NCI-H1417 treated with DMSO at 0.1 percent for 48 hours (cell line): ENCODE data around the gene THAP11.

ENCODE experiments used
- DNase-seq: peaks from one replicate; lab custom pipeline; 2025; lab: John Stamatoyannopoulos, UW

The THAP11 gene

DNA sequence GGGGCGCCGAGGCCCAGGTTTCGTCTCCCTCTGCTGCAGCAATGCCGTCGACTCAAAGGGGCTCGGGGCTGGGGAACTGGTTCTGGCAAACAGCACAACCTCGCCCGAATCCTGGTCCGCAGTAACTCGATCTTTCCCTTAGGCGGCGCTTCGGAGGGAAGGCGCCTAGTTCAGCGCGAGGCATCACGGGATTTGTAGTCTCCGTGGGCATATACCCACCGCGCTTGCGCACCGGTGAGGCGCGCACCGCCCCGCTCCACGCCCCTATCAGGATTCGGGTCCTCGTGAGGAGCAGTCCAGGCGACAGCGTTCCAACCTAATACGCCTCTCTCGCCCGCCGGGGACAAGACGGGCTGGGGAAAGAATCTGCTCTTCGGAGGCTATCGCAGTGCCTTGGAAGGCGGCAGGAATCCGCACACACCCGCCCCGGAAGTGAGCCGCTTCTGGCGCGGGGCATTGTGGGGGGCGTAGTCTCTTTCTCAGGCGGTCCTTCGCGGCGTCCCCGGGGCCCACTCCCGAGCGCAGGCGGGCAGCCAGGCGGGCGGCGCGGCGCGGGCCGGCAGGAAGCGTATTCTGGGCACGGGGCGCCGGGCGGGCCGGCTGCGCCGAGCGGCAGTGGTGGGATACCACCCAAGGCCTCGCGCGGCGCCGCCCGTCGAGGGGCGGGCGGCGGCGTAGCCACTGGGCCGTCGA is at the start of gene THAP11:
Gene THAP11 (plus strand): TSS at position 505 of the 693 bp plus-strand sequence. CDS start 235 bp downstream, outside the sequence.
- DNase-seq = peak; percentile 73

- DNase-seq = no peak
Observed at GRCh38 chr16:67796099-67796718, 45.9 kb upstream of the THAP11 start.

DNA sequence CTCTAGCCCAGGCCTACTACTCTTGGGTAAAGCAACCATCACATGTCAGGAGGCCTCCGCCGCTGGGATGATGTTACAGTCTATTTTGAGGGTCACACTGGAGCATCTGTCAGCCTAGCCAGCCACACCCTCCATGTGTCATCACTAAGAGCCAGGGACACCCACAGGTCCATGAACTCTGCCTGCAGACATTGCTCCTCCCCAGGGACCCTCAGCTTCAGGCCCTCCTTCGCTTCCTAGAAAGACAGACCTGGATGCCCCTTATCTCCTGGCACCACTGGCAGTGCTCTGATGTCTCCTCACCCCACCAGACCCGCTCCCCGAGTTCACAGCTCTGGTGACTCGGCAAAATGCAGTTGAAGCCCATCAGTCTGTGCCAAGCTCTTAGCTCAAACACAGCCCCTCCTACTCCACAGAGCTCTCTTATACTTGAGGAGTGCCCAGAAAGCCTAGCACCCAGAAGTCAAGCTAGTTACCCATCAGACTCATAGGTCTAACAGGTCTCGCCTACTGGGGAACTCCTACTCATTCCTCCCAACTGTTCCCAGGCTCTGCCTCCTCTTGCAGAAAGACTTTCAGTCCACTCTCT is 41.7 kb upstream of the THAP11 start:
- DNase-seq = no peak

DNA sequence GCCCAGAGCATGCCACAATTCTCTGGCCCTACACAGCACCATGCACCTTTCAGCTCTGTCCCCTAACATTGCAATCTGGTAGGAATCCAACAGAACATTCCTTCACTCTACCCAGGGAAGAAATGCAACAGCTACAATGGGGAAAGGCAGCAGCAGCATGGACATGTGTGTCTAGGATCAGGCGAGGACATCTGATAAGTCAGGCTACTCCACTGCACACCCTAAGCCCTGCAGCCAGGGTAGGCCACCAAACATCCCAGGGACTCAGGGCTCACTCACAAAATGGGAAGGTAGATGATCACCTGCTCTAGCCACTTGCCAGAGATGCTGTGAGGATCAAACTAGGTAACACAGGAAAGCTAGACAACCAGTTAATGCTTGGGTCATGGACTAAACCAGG is 40.9 kb upstream of the THAP11 start:
- DNase-seq = no peak

GRCh38 chr16:67801883-67802282 is 40.2 kb upstream of the THAP11 start:
- DNase-seq = no peak

DNA sequence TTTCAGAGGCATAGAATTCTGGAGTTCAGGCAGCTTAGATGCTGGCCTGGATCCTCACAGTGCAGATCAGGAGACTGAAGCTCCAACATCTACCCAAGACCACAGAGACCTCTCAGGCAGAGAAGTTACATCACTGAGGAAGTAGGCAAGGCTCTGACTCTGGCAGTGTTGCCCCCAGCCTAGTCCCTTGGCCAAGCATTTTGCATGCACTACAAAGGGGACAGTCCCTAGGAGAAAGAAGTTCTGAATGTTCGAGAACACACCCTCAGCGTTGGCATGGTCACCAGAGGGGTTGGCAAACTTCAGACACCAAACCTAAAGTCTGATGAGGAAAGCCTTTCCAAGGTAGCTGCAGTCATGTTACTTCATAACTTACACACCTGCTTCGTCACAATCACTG is 38.2 kb upstream of the THAP11 start:
- no peak for DNase-seq

GRCh38 chr16:67804853-67805542 is 37.1 kb upstream of the THAP11 start:
- DNase-seq = no peak

- no peak for DNase-seq
Observed at GRCh38 chr16:67805718-67806427, 36.2 kb upstream of the THAP11 start.

DNA sequence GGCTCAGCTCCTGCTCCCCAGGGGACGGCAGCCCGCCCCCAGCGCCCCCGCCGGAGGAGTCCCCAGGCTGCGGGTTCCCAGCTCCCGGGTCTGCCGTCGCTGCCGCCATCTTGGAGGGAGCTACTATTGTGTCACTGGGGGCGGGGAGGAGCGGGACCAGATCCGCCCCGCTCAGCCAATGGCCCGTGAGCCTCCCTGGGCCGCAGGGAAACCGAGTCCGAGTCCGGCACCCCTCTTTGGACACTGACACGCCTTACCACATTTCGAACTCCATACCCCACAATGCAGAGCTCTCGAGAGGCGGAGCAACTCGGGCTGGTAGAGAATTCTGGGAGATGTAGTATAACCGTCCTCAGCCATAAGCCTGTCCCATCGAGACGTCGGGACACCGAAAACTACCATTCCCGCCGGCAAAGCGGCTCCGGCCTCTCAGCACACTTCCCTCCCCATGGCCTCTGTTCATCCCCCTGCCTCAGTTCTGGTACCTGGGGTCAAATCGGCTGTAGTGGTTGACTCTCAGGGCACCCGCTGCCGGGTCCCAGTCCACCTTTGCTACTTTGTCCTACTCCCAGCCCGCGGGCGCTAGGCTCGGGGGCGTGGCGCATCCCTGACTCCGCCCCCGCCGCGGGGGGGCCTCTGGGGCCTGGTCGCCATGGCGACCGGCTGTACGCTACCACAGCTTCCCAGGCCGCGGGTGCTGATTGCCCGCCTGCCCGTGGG is 35.5 kb upstream of the THAP11 start, which contains the start of the genes RANBP10 and TSNAXIP1:
Gene RANBP10 (minus strand): TSS at position 133 of the 720 bp plus-strand sequence. CDS start 24 bp downstream, at position 109.
Gene TSNAXIP1 (plus strand): TSS at position 462 of the 720 bp plus-strand sequence. CDS start 261 bp downstream, outside the sequence.
- DNase-seq = peak; percentile 95

DNA sequence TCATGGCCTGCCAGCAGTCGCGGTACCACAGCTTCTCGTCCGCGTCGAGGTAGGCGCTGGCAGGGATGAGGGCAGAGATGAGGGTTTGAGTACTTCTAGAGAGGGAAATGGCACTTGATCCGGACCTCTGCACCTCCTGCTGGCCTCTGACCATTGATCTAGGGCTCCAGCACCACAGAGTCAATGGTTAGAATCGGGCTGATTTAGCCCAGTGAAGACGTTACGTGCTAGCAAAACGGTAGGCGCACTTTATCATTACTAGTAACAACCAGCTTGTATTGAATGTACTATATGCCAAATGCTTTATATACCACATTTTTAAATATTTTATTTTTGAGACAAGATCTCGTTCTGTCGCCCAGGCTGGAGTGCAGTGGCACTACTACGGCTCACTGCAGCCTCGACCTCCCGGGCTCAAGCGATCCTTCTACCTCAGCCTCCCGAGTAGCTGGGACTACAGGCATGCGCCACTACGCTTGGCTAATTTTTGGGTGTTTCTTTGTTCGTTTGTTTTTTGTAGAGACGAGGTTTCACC is 34.9 kb upstream of the THAP11 start:
- no peak for DNase-seq

GRCh38 chr16:67811899-67812298 is 30.2 kb upstream of the THAP11 start:
- DNase-seq = no peak

- no peak for DNase-seq
Observed at GRCh38 chr16:67814567-67814966, 27.6 kb upstream of the THAP11 start.

GRCh38 chr16:67820608-67821259 is 21.4 kb upstream of the THAP11 start:
- no peak for DNase-seq

GRCh38 chr16:67822511-67822910 is 19.6 kb upstream of the THAP11 start:
- no peak for DNase-seq

DNA sequence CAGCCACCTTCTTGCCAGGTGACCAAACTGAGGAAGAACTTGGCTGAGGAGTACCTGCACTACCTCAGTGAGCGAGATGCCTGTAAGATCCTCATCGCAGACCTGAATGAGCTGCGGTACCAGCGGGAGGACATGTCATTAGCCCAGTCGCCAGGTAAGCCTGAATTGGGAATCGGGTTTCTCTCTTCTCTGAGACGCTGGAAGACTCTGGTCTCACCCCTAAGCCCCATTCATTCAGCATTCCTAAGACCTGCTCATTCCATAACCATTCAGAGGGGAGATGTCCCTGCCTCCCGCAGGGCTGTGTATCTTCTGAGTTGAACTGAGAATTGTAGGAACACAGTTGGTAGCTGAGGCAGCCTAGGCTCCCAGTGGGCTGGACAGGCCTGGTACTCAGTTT is 17.0 kb upstream of the THAP11 start:
- DNase-seq = no peak

GRCh38 chr16:67825906-67826305 is 16.2 kb upstream of the THAP11 start:
- DNase-seq = no peak

DNA sequence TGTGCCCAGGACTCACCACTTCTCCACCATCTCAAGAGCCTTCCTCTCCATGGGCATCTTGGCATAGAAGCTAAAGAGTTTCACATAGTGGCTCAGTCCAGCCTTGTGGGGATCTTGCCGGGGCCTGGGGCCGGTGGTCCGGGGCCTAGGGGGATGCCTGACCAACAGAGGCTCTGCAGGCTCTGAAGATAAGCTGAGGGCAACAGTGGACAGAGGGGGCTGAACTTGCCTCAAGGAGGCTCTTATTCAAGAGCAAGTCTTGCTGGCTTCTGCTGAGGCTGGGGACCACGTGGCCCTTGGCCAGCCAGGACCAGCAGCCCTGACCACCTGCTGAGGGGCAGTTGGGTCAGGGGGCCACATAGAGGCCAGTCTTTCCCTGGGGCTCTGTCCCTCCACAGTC is 13.5 kb upstream of the THAP11 start:
- DNase-seq = no peak

DNA sequence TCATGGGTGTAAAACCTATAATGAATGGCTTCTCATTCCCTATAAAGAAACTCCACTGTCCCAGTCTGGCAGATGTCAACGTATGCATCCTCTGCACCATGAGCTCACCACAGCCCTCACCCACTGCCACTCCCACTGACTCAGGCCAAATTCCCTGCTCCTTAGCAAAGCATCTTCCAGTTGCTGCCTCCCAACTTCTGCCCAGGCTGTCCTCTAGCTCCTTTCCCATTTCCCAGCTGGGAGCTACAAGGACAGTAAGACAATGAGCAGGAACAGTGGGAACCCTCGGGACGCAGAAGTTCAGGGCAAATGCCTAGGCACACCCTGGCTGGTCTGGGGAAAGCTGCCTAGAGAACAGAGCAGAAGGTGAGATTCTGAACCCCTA is 9.1 kb upstream of the THAP11 start:
- DNase-seq = no peak

- peak; percentile 21 for DNase-seq
Observed at GRCh38 chr16:67833415-67834241, 8.5 kb upstream of the THAP11 start.

DNA sequence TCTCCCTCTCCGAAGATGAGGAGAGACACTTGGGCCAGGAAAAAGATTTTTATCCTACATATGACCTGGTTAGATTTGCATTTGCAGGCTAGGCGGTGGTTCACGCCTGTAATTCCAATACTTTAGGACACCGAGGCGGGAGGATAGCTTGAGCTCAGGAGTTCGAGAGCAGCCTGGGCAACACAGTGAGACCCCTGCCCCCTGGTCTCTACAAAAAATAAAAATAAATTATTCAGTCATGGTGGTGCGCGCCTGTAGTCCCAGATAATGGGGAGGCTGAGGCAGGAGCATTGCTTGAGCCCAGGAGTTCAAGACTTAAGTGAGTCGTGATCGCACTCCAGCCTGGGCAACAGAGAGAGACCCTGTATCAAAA is 7.9 kb upstream of the THAP11 start:
- DNase-seq = no peak
